ENCODE measurements around the gene ILF2.

DNA sequence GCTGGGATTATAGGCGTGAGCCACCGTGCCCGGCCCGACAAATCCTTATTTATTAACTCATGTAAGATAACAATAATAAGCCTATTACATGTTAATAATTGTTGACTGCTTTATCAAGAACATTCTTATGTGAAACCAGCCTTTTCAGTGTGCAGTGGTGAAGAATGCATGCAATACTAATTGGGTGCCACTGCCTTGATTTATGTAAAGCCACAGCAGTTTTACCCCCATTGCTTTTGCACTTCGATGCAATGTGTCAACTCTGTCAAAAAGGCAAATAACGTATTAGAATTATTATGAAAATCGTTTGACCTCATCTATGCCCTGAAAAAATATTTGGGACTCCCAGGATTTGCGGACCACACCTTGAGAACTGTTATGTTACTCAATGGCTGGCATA lies 25.9 kb upstream of the ILF2 start:
- TF ChIP-seq, protein P1, sequence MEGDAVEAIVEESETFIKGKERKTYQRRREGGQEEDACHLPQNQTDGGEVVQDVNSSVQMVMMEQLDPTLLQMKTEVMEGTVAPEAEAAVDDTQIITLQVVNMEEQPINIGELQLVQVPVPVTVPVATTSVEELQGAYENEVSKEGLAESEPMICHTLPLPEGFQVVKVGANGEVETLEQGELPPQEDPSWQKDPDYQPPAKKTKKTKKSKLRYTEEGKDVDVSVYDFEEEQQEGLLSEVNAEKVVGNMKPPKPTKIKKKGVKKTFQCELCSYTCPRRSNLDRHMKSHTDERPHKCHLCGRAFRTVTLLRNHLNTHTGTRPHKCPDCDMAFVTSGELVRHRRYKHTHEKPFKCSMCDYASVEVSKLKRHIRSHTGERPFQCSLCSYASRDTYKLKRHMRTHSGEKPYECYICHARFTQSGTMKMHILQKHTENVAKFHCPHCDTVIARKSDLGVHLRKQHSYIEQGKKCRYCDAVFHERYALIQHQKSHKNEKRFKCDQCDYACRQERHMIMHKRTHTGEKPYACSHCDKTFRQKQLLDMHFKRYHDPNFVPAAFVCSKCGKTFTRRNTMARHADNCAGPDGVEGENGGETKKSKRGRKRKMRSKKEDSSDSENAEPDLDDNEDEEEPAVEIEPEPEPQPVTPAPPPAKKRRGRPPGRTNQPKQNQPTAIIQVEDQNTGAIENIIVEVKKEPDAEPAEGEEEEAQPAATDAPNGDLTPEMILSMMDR (IDR thresholded peaks at IDR 0.05; ENCODE audit: poor library complexity), result no peak
- TF ChIP-seq EZH2 (IDR thresholded peaks at IDR 0.05; ENCODE audit: borderline replicate concordance), result no peak

All from hepatocyte (in vitro differentiated cells).